Bone marrow (tissue), 2 donors: ENCODE data around the gene LTBP1.
"Not testable (repeated sequence)": the region's sequence is repeated elsewhere in the genome, so short reads cannot be mapped to it uniquely, and the experiment has no call there.

Experiments
- DNase-seq, 2 donors: peaks; one replicate each; lab custom pipeline; 2025; lab: John Stamatoyannopoulos, UW

The LTBP1 gene

DNA sequence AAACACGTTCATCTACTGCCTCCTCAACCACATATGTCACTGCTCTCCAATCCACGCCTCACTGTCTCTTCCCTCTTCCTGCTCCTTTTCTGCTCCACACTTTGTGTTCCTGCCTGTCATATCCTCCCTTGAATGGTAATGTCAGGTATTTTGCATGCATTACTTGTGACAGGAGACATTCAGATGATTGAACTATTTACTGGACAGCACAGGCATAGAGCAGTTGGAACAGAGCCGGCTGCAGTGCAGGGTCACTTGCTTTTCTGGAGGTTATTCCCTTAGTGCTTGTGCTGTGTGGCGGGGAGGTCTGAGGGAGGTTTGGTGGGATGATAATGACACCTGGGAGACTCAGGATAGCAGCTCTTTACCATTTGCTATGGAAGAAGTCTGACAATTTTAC is 93.8 kb downstream of the LTBP1 start:
- no peak for DNase-seq

DNA sequence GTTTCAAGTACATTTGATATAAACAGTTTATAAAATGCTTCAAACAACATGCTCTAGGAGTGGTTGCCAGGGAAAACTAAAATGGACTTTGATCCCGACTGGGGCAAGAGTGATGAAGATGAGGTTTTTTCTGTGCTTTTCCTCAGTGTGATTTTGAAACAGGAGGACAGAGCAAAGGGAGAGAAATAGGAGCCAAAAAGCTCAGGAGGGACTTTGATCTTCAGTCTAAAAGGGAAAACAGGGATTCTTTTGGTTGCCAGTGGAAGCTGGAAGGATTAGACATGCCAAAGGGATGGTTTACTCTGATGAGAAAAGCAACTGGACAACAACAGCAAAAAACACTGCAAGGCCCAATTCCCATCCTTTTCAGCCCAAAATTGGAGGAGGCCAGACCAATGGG is 95.5 kb downstream of the LTBP1 start:
- no peak for DNase-seq

DNA sequence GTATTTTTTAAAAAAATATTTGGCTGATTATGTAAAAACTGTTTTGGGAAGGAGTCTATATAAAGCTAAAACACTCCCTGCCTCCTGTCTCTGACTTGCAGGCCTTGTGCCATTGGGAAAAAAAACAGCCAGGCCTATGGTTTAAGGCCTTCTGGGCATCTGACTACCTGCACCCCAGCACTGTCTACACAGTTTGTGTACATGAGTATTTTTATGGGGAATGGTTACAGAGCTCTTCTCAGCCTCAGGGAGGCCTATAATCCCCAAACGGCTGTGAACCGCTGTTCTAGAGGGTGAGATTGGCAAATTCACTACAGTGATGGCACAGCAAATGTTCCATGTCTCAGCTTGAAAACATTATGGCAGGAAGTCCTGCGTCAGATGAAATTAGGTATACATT is 96.1 kb downstream of the LTBP1 start:
- DNase-seq, result no peak

DNA sequence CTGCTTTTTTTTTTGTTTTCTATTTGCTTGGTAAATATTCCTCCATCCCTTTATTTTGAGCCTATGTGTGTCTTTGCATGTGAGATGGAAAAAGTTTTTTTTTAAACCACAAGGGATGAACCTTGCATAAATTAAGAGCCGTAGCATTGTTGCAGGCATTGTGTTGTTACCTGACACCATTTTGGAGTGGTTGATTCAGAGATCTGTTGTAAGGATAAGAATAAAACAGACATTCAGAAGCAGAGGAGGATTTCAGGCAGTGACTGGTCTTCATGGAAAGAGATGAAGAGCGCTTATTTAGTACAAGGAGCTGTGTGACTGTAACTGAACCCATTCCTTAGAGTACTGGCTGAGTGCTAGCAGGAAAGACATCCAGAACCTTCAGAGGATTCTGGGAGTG is 101.2 kb downstream of the LTBP1 start:
- DNase-seq, result no peak

DNA sequence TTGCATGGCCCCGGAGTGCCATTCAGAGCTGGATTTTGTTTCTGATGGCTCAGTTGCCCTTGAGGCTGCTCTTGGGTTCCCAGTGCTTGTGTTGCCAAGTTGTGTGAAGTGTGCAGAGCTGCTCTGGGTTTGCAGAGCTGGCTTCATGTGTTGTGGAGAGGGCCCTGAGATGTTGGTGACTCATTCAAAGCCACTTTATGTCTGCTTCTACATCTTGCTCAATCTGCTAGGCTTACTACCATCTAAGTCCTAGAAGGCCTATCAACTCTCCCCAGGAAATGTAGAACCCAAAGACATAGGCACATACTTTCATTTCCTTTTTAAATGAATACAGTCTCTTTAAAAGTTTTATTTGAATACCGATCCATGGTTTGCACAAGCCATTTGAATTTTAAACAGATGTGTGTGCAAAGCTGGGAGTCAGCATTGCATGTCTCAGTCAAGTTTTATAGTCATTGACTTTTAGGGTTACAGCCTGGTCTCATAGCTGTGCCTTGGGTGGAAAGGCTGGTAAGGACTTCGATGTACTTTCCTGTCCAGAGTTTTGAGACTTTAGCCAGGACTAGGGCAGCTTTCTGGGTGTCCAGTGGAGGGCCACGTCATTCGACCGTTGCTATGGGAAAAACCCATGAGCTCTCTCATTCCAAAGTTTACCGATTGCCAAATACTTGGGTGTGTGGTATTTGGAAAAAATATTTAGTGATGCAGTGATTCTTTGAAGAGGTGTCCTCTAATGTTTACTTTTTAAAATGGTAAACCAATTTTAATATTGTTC is 105.0 kb downstream of the LTBP1 start:
- DNase-seq, result no peak

DNA sequence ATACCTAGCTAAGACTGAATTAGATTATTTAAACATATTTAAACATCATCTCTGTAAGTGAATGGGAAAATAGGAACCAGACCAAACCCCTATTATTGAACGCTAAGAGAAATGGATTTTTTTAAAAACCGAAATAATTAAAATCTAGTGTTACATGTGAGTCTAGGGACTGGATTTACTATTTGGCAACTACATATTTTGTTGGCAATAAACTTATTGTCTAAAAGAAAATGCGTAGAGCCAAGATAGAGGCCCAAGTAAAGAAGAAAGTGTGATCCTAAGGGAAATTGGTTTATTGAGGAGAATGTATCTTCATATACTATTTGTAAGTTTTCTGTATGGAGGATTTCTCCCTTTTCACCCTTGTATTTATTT is 105.6 kb downstream of the LTBP1 start:
- DNase-seq, result no peak

DNA sequence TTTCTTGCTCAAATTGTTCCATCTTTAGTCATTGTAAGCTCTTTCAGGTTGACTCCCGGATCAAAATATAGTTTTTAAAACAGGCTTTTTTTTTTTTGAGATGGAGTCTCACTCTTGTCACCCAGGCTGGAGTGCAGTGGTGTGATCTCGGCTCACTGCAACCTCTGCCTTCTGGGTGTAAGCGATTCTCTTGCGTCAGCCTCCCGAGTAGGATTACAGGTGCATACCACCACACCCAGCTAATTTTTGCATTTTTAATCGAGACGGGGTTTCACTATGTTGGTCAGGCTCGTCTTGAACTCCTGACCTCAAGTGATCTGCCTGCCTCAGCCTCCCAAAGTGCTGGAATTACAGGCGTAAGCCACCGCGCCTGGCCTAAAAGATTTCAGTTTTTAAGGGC is 106.0 kb downstream of the LTBP1 start:
- not testable (repeated sequence) for DNase-seq

DNA sequence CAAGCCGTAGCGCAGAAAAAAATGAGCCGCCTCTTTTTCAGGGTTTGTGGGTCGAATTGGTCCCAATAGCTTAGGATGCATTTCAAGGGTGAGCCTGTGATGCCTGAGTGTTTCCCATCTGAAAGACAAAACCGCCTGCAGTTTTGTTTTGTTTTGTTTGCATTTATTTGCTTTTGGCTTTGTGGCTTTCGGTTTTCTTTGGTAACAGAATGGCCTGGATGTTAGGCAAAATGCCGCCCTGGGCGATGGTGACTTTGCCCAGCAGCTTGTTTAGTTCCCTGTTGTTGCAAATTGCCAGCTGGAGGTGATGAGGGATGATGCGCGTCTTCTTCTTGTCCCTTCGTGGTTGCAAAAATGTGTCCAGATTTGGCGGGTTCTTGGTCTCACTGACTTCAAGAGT is 109.4 kb downstream of the LTBP1 start:
- no peak for DNase-seq

DNA sequence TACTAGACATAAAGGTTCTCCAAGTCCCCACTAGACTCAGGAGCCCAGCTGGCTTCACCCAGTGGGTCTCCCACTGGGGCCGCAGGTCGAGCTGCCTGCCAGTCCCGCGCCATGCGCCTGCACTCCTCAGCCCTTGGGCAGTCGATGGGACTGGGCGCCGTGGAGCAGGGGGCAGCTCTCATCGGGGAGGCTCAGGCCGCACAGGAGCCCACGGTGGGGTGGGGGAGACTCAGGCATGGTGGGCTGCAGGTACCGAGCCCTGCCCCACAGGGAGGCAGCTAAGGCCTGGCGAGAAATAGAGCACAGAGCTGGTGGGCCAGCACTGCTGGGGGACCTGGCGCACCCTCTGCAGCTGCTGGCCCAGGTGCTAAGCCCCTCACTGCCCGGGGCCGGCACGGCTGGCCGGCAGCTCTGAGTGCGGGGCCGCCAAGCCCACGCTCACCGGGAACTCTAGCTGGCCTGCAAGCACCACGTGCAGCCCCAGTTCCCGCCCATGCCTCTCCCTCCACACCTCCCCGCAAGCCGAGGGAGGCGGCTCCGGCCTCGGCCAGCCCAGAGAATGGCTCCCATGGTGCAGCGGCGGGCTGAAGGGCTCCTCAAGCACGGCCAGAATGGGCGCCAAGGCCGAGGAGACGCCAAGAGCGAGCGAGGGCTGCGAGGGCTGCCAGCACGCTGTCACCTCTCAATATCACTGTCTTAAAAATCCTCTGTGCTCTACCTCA is 110.7 kb downstream of the LTBP1 start:
- not testable (repeated sequence) for DNase-seq

DNA sequence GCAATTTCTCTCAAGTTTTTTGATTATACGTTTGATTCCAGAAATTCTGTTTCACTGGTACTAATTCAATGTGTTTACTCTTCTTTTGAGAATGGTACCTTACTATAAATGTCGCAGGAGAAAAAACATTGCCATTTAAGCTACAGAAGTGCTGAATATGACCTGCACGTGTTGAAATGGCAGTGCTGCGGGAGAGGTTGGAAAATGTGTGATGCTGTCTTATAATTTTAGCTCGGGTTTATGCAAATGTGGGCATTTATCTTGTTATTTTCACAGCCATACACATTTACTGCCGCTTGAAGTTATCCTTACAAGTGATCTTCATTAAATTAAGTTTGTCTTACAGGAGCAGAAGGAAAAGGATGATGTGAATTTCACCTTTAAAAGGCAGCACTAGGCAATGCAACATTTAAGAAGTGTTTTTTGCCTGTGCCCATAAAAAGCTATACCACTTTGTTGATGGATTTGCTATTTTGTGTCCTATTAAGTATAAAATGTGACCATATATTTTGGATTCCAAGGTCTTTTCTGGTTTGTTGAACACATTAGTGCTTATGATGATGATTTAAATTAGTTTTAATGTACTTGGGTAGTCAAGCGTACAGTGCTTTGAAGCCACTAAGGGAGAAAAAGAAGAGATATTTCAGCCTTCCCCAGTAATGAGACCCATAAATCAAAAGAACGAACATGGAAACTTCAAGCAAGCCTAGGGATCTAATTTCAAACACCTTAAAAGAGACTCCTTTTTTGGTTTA is 112.1 kb downstream of the LTBP1 start:
- DNase-seq, result no peak

DNA sequence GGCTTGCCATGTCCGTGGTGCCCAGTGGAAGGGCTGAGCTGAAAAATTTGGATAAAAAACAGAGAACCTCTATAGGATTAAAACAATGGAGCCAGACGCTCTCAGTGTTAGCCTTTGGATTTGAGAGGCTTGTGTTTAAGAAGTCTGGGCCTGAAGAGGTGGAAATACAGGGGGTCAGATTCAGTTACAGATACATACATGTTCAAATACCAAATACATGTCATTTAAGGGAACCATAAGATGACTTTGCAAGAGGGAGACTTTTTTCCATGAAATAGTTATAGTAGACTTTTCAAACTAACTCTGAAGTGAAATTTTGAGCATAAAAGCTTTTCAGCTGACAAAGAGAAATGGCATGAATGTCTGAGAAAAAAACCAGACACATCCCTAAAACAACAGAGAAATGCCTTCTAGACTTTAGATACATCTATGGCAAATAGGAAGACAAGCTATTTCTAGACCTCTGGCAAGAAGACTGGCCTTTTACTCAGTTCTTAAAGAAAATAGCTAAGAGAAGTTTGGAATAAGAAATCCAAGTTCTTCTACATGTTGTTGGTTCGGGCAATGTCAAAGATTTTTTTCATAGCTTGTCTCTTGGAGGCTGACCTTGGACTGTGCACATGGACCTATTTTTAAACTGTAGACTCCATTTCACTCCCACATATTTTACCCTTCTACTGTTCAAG is 112.9 kb downstream of the LTBP1 start:
- no peak for DNase-seq

DNA sequence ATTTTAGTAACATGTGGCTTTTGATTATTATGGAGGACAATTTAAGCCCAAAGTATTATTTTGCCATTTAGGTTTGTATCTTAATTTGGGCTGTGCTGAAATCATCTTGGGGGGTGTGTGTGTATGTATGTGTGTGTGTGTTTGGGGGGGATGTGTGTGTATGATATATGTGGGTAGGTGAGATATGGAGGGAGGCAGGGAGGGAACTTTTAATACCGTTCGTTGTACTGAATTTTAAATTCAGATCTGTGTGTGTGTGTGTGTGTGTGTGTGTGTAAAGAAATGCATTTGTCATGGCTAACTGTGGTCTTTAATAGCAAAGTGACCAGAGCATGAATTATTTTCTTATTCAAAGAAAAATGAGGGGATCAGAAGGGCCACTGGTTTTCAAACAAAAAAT is 113.7 kb downstream of the LTBP1 start:
- DNase-seq, result no peak

DNA sequence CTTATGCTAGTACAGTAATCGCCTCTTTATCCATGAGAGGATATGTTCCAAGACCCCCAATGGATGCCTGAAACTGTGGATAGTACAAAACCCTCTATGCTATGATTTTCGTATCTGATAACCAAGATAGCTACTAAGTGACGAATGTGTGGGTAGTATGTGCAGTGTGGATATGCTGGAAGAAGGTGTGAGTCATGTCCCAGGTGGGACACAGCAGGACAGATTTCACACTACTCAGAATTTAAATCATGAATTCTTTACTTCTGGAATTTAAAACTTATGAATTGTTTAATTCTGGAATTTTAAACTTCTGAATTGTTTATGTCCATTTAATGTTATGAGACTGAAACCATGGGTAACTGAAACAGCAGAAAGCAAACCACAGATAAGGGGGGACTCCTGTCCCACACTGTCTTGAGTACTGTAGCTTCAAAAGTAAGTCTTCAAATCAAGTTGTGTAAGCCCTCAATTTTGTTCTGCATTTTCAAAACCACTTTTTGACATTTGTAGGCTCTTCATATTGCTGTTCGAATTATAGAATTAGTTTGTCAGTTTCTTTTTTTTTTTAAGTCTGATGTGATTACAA is 116.0 kb downstream of the LTBP1 start:
- DNase-seq, result no peak

DNA sequence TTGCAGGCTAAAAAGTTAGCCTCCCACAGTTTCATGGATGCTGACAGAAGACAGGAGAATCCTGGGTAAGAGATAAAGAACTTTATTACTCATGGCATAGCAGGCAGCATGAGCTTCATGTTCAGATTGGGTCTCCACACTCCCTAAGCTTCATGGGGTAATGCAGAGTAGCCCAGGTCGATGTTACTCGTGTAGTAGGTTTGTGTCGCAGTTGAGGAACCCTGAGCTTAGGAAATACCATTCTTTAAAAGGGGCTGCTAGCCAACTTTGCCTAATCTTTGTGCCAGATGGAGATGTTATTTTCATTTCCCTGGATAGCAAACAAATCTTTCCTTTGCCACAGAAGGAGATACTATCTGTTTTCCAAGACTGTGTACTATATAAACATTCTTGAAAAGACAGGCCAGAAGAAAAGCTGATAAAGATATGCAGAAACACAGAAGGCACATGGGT is 117.6 kb downstream of the LTBP1 start:
- DNase-seq, result no peak

DNA sequence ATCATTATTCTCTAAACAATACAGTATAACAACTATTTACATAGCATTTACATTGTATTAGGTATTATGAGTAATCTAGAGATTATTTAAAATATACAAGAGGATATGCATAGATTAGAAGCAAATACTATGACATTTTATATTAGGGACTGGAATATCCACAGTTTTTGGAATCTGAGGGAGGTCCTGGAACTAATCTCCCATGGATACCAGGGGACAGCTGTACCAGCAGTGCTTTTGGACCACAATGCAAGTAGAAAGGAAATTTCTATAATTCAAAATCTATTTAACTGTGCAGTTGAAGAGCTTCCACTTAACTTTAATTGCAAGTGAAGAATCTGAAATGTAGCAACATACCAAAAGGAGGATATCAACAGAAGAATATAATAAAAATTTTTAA is 120.8 kb downstream of the LTBP1 start:
- no peak for DNase-seq

DNA sequence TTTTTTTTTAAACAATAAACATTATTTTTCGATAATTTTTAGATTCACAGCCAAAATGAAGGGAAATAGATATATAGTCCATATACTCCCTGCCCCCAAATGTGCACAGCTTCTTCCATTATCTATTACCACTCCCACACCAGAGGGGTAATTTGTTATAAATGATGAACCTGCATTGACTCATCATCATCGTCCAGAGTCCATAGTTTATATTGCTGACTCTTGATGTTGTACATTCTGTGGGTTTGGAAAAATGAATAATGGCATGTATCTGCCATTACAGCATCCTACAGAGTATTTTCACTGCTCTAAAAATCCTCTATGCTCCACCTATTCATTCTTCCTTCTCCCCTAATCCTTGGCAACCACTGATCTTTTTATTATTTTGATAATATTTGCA is 121.5 kb downstream of the LTBP1 start:
- DNase-seq, result no peak

DNA sequence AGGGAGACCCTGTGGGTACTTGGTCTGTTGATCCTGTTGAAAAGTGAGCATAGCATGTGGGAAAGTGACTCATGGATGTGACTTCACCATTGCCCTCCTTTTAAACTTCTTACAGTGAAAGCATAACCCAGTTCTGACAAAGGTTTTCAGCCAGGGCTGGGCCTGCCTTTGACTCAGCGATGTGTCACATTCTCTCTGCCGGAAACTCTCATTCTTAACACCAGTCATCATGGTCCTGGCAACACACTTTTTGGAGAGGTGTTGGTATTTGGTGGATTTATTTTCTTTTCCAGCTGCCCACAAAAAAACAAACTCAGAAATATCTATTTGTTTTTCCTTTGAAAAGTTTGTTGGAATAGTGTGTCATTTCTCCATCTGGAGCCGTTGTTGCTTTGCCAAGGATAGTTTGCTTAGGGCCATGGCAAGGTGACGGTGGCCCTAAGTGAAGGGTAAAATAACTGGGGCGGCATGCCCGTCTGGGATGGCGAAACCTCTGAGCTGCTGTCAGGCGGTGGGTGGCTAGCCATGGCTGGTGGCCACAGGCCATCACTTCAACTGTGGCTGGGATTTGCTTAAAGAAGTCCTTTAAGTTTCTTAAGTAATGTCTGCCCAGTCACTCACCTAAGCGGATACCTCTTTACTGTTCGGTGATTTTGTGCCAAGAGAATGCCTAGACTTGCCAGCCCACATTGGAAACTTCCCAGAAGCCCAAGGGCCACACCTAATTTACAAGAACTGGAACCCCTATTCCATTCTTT is 123.3 kb downstream of the LTBP1 start:
- no peak for DNase-seq

DNA sequence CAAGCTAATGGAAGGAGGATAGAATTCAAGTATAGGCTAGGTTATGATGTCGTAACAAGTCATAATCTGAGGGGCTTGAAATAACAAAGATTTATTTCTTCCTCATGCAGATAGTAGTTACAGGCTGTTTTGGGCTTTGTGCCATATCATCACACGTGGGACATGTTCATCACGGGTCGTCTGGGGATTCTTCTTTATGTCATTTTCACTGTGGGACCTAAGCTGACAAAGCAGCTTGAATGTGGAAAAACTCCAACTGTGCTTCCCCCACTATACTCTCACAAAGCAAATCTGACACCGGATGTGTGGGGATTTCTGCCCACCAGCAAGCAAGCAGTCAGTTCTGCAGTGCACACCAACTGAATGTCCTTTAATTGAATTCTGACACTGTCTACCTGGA is 124.8 kb downstream of the LTBP1 start:
- DNase-seq, result no peak

DNA sequence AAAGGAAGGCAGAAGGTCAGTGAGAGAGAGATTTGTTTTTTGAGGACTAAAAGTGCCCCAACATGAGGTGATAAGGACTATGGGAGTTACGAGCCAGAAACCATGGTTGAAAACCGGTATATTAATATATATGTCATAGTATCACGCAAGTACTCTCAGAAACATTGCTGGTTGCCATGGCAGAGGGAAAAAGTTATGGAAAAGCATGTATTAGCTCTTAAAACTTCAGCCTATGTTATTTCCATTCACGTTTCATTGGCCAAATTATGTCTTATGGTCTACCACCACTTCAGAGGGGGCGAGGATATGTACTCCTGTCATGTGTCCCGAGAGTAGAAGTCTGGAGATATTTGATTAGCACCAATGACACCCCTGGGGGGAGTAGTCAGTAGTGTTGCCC is 125.9 kb downstream of the LTBP1 start:
- DNase-seq, result no peak

DNA sequence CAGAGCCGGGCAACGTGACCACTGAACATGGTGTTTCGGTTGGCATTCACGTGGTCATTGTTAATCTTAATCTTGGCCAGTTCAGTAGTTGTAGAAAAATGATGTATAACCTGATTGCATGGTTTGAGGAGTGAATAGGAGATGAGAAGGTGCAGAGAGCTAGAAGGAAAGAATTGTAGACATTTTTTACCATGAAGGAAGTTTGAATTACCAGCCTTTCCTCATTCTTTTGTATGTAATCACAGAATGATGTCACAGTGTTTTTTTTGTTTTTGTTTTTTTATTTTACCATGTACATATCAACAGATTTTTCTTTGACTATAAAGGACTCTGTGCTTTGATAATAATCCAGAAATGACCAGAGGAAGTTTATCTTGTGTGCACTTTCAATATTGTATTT is 126.3 kb downstream of the LTBP1 start:
- no peak for DNase-seq

DNA sequence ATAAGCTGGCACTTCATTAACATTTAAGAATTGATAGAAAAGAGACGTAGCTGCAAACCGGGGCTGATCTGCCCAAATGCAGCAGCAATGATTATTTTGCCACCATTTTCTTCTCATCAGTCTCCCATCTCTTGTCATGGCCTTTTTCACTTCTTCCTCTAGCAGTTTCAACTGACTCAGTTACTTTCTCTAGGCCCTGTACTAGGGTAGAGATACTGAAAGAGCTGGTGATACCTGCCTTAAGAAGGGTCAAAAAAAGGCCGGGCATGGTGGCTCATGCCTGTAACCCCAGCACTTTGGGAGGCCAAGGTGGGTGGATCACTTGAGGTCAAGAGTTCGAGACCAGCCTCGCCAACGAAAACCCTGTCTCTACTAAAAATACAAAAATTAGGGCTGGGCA is 127.4 kb downstream of the LTBP1 start:
- no peak for DNase-seq
